ENCODE results near the gene CYP2F1.

Gene CYP2F1

DNA sequence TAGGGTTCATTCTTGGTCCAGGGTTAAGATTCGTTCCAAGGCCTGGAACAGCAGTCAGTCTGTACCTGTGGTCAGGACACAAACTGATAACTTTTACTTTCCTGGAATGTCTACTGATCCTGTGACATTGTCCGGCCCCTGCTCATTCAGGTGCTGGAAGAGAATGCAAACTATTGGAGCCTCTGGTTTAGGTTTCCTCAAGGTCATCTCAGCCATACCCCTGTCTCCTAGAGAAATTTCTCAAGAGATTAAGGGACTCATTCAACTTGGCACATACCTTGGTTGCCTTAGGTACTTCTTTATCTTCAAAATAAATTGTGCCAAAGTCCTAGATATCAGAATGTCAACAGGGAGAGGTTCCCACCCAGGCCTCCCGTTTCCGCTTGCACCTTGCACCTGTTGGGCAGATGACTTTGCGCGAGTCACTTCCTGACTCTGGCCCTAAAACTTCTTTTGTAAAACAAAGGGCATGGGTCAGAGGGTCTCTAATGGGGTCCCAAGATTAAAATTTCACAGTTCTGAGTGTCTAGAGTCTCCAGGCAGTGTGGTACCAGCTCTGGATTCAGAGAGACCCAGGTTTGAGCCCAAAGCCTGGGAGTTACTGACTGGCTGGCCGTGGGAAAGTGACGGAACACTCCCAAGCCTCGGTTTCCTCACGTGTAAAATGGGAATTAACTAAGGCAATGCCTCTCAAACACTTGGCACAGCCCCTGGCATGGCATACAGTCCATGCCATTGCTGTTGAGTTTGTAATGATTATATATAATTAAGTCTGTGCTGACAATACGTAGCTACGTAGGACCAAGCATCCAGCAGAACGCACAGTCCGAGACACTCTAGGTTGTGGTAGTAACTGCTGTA, 52.9 kb downstream of the CYP2F1 start:
- TF ChIP-seq, protein P1, sequence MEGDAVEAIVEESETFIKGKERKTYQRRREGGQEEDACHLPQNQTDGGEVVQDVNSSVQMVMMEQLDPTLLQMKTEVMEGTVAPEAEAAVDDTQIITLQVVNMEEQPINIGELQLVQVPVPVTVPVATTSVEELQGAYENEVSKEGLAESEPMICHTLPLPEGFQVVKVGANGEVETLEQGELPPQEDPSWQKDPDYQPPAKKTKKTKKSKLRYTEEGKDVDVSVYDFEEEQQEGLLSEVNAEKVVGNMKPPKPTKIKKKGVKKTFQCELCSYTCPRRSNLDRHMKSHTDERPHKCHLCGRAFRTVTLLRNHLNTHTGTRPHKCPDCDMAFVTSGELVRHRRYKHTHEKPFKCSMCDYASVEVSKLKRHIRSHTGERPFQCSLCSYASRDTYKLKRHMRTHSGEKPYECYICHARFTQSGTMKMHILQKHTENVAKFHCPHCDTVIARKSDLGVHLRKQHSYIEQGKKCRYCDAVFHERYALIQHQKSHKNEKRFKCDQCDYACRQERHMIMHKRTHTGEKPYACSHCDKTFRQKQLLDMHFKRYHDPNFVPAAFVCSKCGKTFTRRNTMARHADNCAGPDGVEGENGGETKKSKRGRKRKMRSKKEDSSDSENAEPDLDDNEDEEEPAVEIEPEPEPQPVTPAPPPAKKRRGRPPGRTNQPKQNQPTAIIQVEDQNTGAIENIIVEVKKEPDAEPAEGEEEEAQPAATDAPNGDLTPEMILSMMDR (IDR thresholded peaks at IDR 0.05) = no peak

DNA sequence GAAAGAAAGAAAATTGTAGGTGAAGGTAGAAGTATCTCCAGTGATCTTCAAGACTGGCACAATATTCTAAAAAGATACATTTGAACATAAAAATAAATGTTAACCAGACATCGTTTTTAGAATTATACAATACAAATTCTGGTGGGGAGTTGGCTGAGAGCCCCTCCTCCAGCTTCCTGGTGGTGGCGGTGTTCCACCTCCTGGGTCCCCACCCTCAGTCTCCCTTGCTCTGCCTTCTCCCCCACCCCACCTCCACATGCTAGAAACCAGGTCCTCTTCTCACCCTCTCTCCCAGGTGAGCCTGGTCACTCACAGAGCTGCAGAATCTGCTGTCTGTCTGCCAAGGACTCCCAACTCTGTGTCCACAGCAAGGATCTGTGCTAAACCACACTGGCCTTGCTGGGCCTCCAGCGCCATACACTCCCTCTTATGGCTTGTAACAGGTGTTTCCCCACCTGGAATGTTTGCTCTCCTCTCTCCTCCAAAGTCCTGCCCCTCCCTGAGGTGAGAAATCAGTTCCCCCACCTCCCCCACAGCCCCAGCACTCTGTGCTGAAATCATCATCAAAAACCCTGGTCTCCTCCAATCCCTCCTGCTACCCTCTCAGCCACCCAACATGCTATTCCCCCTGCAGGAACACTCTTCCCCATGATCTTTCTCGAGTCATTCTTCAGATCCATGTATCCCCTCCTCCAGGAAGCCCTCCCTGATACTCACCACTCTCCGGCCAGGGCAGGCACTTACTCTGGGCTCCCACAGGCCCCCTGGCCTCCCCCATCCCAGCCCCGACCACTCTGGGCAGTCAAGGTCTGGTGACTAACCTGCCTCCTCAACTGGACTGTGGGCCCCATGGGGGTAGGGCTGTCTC, 58.3 kb downstream of the CYP2F1 start:
- TF ChIP-seq, protein P1 (IDR thresholded peaks at IDR 0.05) = no peak

DNA sequence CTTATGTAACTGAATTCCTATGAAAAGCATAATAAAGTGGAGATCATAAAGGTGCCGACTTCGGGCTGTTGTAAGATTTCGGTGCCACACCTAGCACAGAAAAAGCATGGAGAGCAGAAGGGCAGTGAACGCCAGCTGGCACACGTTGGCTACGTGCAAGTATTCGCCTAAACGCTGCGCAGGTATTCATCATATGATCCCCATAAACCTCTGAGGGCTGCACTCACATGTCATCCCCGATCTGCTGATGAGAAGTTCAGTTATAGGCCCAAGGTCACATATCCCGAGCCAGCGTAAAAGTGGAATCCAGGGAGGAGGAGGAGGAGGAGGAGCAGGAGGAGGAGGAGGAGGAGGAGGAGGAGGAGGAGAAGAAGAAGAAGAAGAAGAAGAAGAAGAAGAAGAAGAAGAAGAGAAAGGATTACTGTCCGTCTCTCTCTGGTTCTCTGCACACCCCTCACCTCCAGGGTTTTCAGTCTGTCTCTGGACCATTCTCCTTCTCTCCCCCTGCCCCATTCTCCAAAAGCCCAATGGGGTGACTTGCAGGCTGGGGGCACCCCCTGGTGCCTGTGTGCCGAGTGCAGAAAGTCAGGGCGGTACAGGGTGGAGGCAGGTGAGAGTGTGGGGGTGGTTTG, 60.2 kb downstream of the CYP2F1 start:
- TF ChIP-seq, protein P1 (IDR thresholded peaks at IDR 0.05) = no peak

DNA sequence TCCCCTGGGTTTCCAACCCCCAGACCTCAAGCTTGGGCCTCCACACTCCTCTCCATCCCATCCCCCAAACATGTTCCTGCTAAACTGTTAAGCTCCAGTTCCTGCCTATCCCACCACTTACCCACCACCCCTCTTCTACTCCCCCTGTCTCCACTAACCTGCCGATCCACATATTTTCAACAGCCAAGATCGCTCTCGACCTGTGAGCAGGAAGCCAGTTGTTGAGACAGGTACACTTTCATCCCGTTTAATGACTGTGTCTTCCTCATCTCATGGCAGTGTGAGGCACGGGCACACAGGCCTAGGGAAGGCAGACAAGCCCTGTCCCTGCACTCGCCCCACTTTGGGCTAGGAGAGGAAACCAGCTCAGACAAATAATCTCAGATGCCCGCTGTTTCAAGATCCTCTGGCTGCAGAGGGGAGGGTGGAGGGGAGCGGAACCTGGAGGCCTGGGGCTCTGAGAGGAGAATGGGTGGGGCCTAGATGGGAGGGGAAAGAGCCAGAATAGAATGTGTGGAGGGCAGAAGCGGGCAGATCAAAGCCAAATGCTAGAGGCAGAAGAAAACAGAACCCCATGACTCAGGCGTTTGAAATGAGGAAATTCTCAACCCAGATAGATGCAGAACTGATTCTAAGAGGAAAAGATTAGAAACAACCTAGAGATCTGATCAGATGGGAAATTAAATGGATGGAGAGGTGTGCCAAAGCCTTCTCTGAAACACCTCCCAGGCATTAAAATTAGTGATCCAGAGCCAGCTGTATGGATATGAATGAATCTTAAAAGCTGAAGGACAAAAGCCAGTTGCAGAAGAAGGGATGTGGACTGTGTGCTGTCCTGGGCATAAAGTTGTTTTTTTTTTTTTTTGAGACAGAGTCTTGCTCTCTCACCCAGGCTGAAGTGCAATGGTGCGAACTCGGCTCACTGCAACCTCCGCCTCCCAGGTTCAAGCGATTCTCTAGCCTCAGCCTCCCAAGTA, 61.9 kb downstream of the CYP2F1 start:
- TF ChIP-seq, protein P1 (IDR thresholded peaks at IDR 0.05) = no peak
